ENCODE data around the gene TOMM7.

- TF ChIP-seq TAF1 (IDR thresholded peaks at IDR 0.05; ENCODE audit: borderline replicate concordance, low read depth, low read length) (peak; percentile 12; the same call in 1 of the 2 replicates), POLR2AphosphoS5 (IDR thresholded peaks at IDR 0.05; ENCODE audit: low read depth, low read length) (peak; percentile 69), POLR2A (IDR thresholded peaks at IDR 0.05; ENCODE audit: low read depth, low read length) (peak; percentile 86)
Observed at GRCh38 chr7:22854158-22855048, 31.8 kb upstream of the TOMM7 start.
